HPDE6-E6E7 (cell line): ENCODE data around the gene CWC22.
"Not testable (repeated sequence)": the region's sequence is repeated elsewhere in the genome, so short reads cannot be mapped to it uniquely, and the experiment has no call there.

Source experiments
- DNase-seq: peaks from one replicate; pipeline ENCODE4 v3.0.0; 2011; ENCODE audit warnings: missing footprints; ENCODE audit errors: extremely low spot score

The CWC22 gene

GRCh38 chr2:180006781-180007579, at the start of gene CWC22:
Gene CWC22, minus strand, starts transcription at chr2:180007297. Its CDS starts 13,956 bp downstream, at chr2:179993341.
- peak; percentile 54 for DNase-seq

DNA sequence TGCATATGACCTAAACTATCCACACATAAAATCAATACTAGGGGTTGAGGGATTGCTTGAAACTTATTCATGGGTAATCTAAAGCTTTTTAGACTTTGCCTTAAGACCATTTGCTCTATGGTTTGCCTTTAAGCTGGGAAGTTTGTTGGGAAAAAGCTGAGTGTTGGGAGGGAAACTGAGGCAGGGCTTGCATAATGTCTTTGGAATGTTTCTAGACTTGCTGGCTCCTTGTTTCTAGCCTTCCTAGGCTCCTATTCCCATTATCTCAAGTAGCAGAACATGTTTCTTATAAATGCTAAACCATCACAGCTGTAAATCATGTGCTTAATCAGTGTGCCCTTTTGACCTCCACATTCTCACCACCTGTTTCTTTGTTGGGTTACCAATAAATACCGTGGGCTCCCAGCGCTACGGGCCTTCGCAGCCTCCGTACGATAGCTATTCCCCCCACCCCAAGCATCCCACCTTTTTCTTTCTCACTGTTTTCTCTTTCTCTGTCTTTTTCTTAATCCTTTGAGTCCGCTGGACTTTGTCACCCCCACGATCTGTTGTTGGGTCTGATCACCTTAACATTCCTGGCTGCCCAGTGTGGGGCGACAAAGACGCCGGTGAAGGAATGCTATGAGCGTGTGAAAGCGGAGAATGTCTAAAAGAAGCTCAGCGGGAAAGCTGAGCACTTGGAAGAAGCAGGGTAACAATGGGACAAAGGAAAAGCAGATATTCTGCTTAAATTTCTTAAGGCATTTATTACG, 49.4 kb upstream of the CWC22 start:
- DNase-seq: no peak

- DNase-seq: not testable (repeated sequence)
Observed at GRCh38 chr2:180054576-180054975, 47.5 kb upstream of the CWC22 start.

DNA sequence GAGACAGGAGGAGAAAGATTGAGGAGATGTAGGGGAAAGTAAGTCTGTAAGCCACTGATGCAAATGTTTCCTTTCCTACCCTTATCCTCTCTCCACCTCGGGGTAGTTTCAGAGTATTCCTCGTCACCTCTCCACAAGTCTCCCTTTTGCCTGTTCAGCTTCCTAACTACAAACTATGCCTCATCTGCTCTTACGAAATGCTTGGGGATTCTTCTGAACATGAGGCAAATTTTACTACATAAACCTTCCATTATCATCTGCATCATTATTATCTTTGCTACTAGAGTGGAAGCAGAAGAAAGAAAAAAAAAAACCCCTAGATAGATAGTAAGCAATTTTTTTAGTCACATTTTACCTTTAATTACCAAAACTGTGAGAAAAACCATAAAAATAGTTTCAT, 43.1 kb upstream of the CWC22 start:
- no peak for DNase-seq

GRCh38 chr2:180048251-180048650, 41.2 kb upstream of the CWC22 start:
- DNase-seq: no peak

GRCh38 chr2:180046776-180047175, 39.7 kb upstream of the CWC22 start:
- DNase-seq: no peak

GRCh38 chr2:180046202-180046601, 39.1 kb upstream of the CWC22 start:
- no peak for DNase-seq

- DNase-seq: no peak
Observed at GRCh38 chr2:180040146-180040925, 33.2 kb upstream of the CWC22 start.

DNA sequence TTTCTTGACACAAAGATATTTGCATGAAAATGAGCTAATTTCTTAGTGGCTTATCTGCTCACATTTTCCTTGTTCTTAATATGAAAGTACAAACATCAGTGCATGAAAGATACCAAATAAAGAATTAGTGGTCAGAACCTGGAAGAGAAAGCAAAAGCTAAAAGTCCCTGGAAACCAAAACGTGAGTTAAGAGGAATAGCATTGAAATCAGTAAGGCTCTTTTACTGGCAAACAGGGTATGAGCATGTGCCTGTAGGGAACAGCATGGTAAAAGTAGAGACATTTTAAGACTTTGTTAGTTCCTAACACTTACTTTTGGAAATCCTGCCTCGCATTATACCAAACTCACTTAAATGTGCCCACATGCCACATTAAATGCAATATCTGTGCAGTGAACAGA, 31.9 kb upstream of the CWC22 start:
- DNase-seq: no peak

DNA sequence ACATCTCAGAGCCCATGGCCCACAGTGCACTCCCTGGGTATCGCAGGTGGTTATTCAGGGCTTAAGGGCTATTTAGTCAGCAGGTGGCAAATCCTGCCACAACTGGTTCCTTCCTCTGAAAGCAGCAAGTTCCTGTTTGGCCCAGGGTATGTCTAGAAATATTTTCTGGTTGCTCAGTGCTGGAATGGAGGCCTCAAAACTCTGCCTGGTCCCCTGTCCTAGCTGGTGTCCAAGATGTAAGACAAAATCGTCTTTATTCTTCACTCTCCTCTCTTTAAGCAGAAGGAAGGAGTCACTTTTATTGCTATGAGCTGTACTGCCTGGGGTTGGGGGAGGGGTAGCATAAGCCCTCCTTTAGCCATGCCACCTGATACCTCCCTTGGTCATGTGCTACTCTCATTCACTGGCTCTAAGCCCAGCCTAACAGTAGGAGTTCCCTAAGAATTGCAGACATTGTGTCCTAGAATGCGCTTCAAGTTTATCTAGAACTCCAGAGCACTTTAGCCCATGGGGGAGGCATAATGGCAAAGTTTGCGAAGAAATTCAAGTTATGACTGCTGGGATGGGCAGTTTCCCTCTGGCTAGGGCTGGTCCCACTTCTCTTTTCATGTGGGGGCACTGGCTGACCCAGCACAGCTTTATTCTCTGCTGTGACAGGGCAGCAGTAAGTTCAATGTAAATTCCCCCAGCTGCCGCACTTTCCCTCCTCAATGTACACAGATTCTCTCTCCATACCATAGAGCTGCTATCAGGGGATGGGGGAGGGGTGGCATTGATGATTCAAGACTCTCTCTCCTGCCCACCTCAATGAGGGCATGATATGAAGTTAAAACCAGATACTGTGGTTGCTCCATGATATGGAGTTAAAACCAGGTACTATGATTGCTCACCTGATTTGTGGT, 27.1 kb upstream of the CWC22 start:
- no peak for DNase-seq

- no peak for DNase-seq
Observed at GRCh38 chr2:180029575-180029974, 22.5 kb upstream of the CWC22 start.

DNA sequence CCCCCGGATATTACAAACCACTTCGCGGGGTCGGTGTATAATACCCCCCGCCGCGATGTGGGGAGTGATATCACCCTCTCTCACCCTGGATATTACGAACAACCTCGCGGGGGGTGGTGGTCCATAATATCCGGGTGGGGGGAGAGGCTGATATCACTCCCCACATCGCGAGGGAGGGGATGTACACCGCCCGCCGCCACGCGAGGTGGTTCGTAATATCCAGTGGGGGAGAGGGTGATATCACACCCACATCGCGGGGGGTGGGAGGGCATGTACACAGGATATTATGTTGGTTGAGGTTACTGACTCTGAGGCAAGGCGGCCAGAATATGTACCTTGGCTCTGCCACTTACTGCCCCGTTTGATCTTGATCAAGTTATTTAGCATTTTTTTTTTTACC, 14.8 kb upstream of the CWC22 start:
- DNase-seq: no peak

GRCh38 chr2:180017784-180018183, 10.7 kb upstream of the CWC22 start:
- DNase-seq: no peak

DNA sequence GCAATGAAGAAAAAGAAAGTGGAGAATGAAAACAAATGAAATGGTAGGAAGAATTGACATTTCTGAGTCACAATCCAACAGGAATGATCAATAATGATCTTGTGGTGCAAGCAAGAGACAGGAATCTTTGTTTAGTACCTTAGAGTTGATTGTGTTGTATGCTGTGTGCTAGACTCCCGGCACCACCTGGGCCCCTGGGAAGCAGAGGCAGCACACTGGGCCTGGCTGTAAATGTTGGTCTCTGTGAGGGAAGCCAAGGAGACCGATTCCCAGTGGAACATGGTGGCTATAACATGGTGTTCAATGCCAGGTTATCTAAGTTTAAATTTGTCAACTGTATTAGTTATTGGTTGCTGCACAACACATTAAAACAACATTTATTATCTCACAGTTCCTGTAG, 9.8 kb upstream of the CWC22 start:
- DNase-seq: no peak

DNA sequence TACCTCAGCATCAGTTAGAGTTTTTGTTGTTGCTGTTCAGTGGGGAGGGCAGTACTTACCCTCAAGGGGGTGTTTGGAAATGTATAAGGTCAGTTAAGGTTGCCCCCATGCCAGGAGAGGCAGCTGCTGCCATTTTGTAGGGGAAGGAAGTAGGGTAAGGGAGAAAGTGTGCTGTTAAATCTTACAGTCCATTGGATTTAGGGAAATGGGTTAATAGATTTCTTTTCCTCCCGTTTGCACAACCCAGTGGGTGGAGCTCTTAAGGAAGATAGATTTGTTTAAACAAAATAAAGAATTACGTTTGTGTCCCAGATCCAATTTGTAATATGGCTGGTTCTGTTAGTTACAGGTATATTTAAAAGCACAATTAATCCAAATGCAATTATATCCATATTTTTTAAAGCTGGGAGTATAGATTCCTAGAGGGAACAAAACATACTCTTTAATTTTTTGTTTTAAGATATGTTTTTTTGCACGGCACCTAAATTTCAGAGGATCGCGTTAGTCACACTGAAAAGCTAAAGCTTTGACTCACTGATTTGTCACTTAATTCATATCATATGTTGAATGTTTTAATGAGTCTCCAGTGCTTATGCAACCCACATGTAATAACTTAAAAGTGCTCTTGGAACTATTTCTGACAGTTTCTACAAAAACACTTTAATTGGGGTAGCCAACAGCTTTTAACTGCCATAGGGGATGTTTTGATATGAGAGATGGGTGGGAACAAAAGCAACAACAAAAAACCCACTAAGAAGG, 9.0 kb upstream of the CWC22 start:
- peak; percentile 32 for DNase-seq

DNA sequence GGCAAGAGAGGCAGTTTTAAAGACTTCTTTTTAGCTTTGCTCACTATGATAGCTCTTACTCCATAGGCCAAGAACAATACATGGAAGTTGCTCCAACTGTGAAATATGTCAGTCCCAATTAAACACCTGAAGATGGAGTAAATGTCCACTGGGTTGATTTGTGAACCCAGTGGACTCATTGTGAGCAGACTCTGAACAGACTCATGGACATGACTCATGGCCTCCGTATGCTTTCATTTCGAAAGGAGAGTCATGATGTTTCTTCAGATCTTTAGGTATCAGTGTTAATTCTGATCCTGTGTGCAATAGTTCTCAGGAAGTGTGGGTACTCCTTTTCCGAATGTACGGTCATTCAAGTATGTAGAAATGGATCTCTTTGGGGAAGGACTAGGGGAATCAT, 5.4 kb upstream of the CWC22 start:
- DNase-seq: peak; percentile 58

DNA sequence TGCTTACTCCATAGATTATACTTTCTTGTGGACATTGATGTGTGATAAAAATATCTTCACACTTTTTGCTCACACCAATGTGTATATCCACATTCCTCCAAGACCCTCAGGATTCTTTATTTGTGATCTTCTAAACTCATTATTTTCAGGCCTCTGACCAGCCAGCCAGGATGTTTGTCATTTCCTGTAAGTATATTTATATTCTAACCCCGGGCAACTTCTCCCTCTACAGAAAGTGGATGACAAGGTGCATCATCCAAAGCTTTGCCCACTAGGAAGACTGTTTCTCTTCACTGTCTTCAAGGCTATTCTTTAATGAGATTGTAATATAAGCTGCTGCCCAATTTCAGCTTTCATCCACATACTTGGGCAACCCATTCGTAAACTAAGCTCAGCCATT, 3.6 kb upstream of the CWC22 start:
- no peak for DNase-seq

DNA sequence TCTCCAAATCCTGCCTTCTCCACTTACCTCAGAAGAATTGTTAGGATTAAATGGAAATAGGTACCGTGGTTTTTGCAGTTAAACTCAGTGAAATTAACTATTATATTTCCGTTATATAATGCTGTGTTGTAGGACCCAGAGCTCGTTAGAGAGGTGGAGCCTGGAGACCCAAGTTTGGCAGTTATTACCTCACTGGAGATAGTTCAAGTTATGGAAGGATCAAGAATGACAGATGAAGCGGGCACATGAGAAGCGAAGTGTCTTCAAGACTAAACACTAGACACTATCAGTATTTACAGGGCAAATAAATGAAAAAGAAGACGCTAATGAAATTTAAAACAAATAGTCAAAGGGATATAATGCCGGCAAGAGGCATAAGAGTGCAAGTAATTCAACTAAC, 866 bp downstream of the CWC22 start:
- DNase-seq: no peak

- DNase-seq: not testable (repeated sequence)
Observed at GRCh38 chr2:180005465-180005864, 1.6 kb downstream of the CWC22 start.

GRCh38 chr2:180004731-180005130, 2.4 kb downstream of the CWC22 start:
- no peak for DNase-seq

DNA sequence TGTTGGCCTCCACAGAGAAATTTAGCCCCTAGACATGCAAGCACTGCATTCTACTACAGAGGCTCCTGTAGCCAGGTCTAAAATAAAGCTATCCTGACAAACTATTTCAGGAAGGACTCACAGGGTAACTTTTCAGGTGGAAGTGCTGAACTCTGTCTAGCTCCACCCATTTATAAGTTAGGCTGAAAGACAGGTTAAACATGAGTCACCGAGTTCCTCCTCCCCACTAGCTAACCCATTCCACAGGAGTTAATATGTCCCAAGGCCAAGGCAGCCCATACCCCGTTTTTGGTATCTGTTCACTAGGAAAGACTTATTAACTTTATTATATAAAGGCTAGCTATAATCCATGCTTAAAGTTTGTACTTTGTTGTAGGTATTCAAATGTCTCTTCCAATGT, 3.5 kb downstream of the CWC22 start:
- peak; percentile 49 for DNase-seq
